Limb (tissue), 2 donors: ENCODE measurements around the gene GJA1.
"Not testable (repeated sequence)": the region's sequence is repeated elsewhere in the genome, so short reads cannot be mapped to it uniquely, and the experiment has no call there.

Experiments
- DNase-seq, 2 donors: peaks; one replicate each; pipeline ENCODE4 v3.0.0-alpha.2; 2016; ENCODE audit errors: extremely low spot score in 2 of 2

The GJA1 gene

GRCh38 chr6:121436960-121437850, 1.8 kb downstream of the GJA1 start:
- peak; percentile 52 to 81 for DNase-seq

GRCh38 chr6:121437851-121438651, 2.6 kb downstream of the GJA1 start:
- peak in 1 of 2 donors; percentile 61 for DNase-seq

GRCh38 chr6:121438869-121439268, 3.4 kb downstream of the GJA1 start:
- DNase-seq: no peak

- DNase-seq: no peak
These were observed 4.0 kb downstream of the GJA1 start for GRCh38 chr6:121439475-121439874.

- DNase-seq: no peak
These were observed 4.5 kb downstream of the GJA1 start for GRCh38 chr6:121439926-121440325.

- DNase-seq: no peak
These were observed 6.0 kb downstream of the GJA1 start for GRCh38 chr6:121441477-121441876.

GRCh38 chr6:121442576-121442975, 7.1 kb downstream of the GJA1 start:
- DNase-seq: peak in 1 of 2 donors; percentile 36

GRCh38 chr6:121443971-121444541, 8.6 kb downstream of the GJA1 start:
- no peak for DNase-seq

GRCh38 chr6:121446705-121447104, 11.3 kb downstream of the GJA1 start:
- not testable (repeated sequence) for DNase-seq

- DNase-seq: not testable (repeated sequence)
These were observed 12.3 kb downstream of the GJA1 start for GRCh38 chr6:121447746-121448145.

- DNase-seq: not testable (repeated sequence)
These were observed 13.1 kb downstream of the GJA1 start for GRCh38 chr6:121448528-121448927.

- DNase-seq: no peak
These were observed 13.9 kb downstream of the GJA1 start for GRCh38 chr6:121449331-121449730.

GRCh38 chr6:121450242-121450641, 14.8 kb downstream of the GJA1 start:
- DNase-seq: no peak

GRCh38 chr6:121451250-121451649, 15.8 kb downstream of the GJA1 start:
- no peak for DNase-seq

- no peak for DNase-seq
These were observed 17.7 kb downstream of the GJA1 start for GRCh38 chr6:121453191-121453590.

- no peak for DNase-seq
These were observed 24.7 kb downstream of the GJA1 start for GRCh38 chr6:121460170-121460569.

GRCh38 chr6:121463087-121463486, 27.6 kb downstream of the GJA1 start:
- no peak for DNase-seq

- DNase-seq: no peak
These were observed 29.7 kb downstream of the GJA1 start for GRCh38 chr6:121465101-121465500.

GRCh38 chr6:121479486-121480098, 44.1 kb downstream of the GJA1 start:
- no peak for DNase-seq

- DNase-seq: no peak
These were observed 44.8 kb downstream of the GJA1 start for GRCh38 chr6:121480099-121480713.

GRCh38 chr6:121482004-121482693, 46.7 kb downstream of the GJA1 start:
- no peak for DNase-seq
